IgD-negative memory B cell (primary cell): ENCODE results near the gene ABHD1. TPM values are rescaled to one million over a fixed set of nuclear protein-coding genes. Genes with fewer than 3 reads are reported as not detected.
A peak's percentile ranks its signal among the peaks of the same experiment; 100 is the strongest.
"Not testable (repeated sequence)": the region's sequence is repeated elsewhere in the genome, so short reads cannot be mapped to it uniquely, and the experiment has no call there.

Experiments
- H3K27ac Mint-ChIP-seq, 3 donors: one replicate each; pipeline ENCODE4 v1.8.0; 2020 to 2022; ENCODE audit warnings: mild to moderate bottlenecking in 3 of 3, mixed read lengths in 3 of 3, moderate library complexity in 1 of 3
- H3K27me3 Mint-ChIP-seq: one replicate; pipeline ENCODE4 v1.8.0; 2021; ENCODE audit warnings: mixed read lengths
- H3K36me3 Mint-ChIP-seq: one replicate; pipeline ENCODE4 v1.8.0; 2020; ENCODE audit warnings: mild to moderate bottlenecking, mixed read lengths
- H3K4me1 Mint-ChIP-seq, 3 donors: one replicate each; pipeline ENCODE4 v1.8.0; 2020 to 2022; ENCODE audit warnings: mixed read lengths in 3 of 3, mild to moderate bottlenecking in 1 of 3
- H3K4me3 Mint-ChIP-seq, 4 donors: one replicate each; pipeline ENCODE4 v1.8.0; 2020 to 2022; ENCODE audit warnings: mild to moderate bottlenecking in 4 of 4, mixed read lengths in 4 of 4, moderate library complexity in 3 of 4
- H3K9me3 Mint-ChIP-seq, 3 donors: one replicate each; pipeline ENCODE4 v1.8.0; 2020 to 2021; ENCODE audit warnings: mixed read lengths in 3 of 3, mild to moderate bottlenecking in 1 of 3
- polyA plus RNA-seq: library from polyadenylated mRNA; unstranded; fragments of 300-500 nt; fragmentation: Illumina TruSeq; gene quantifications from one replicate; pipeline ENCODE4 v1.2.3, GENCODE V29; 2021

Gene ABHD1
- polyA plus RNA-seq, 1 donor from 2014 or later = 0.35 TPM

DNA sequence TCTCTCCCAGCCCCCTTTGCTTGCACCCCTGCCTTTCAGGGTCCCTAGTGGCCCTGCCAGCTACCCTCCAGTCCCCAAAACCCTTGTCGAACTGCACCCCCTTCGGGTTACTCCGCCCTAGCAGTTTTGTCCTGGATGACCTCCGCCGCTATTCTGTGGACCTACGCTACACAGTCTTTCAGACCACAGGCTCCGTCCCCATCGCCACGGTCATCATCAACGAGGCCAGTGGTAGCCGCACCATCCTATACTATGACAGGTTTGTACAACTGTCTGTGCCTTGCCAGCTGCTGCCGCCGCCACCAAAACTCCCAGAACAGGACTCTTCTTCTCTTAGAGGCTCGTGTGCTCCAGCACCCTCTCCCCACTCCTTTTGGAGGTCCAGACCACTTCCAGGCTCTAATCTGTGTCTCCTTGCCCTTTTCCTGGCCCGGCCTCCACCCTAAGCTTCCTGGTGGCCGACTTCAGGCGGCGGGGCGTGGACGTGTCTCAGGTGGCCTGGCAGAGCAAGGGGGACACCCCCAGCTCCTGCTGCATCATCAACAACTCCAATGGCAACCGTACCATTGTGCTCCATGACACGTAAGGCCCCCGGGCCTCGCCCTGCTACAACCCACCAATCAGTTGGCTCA lies 29.1 kb upstream of the ABHD1 start:
- H3K9me3 Mint-ChIP-seq = no peaks in the 10 kb centered on the region
- H3K27ac Mint-ChIP-seq = no peak overlapping the region
- no peak overlapping the region for H3K4me3 Mint-ChIP-seq
- H3K27me3 Mint-ChIP-seq = no peaks in the 10 kb centered on the region
- peaks cover 0 to 12% (median 6%) of the 10 kb centered on the region in 3 donors for H3K4me1 Mint-ChIP-seq
- H3K36me3 Mint-ChIP-seq = no peaks in the 10 kb centered on the region

DNA sequence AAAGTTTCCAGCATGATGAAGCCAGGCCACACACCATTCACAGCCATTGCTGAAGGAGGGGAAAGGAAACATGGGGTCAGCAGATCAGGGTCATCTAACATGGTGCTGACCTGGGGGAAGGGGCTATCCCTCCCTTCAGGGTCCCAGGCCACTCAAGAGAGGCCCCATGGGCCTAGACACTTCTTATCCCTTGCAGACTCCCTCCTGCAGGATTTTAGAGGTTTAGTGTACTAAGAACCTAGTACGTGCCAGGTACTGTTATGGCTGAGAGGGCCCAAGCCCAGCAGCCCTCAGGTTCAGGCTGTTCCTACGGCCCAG lies 28.2 kb upstream of the ABHD1 start:
- H3K4me3 Mint-ChIP-seq = peak overlapping the region in 2 of 4 donors; percentile 85 to 90
- H3K9me3 Mint-ChIP-seq = no peaks in the 10 kb centered on the region
- peaks cover 0 to 12% (median 6%) of the 10 kb centered on the region in 3 donors for H3K4me1 Mint-ChIP-seq
- H3K36me3 Mint-ChIP-seq = no peaks in the 10 kb centered on the region
- H3K27me3 Mint-ChIP-seq = no peaks in the 10 kb centered on the region
- H3K27ac Mint-ChIP-seq = no peak overlapping the region

DNA sequence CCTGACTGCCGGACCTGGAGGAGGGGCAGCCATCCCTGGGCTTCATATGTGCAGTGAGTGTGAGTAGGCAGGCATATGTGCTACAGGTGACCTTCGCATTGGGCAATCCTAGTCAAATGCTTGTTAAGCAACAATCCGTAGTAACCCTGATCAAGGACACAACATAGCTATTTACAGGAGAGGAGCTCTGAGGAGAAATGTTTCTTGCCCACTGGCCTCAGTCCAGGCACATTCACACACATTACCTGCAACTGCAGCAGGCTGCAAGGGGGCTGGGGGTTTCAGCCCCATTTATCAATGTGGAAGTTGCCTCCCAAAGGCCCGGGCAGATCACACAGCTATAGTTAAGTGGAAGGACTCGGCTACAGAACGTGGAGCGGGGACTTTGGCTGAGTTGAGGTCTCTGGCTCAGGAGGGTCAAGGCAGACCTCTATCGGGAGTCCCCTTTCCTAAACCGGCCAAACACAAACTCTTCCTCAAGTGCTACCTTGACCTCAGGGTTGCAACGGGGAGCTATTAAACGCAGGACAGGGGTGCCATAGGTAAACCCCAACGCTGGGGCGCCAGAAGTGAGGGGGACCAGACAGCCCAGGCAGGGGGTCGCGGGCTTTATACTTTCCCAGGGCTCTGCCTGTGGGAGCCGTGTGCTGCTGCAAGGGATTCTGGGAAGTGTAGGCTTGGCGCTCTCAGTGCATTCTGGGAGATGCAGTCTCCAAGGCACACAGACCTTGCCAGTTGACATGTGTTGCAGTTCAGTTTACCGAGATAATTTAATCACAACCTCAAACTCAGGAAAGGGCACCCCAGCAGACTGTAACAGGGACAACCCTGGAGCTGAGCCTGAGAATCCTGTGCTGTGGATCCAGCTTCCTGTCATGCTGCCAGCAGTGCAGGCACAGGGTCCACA lies 27.6 kb upstream of the ABHD1 start:
- H3K9me3 Mint-ChIP-seq = no peaks in the 10 kb centered on the region
- peaks cover 0 to 12% (median 6%) of the 10 kb centered on the region in 3 donors for H3K4me1 Mint-ChIP-seq
- no peaks in the 10 kb centered on the region for H3K36me3 Mint-ChIP-seq
- H3K27me3 Mint-ChIP-seq = no peaks in the 10 kb centered on the region
- peak overlapping the region in 3 of 4 donors; percentile 75 to 92 (median 90) for H3K4me3 Mint-ChIP-seq
- peak overlapping the region in 1 of 3 donors; percentile 10 for H3K27ac Mint-ChIP-seq

DNA sequence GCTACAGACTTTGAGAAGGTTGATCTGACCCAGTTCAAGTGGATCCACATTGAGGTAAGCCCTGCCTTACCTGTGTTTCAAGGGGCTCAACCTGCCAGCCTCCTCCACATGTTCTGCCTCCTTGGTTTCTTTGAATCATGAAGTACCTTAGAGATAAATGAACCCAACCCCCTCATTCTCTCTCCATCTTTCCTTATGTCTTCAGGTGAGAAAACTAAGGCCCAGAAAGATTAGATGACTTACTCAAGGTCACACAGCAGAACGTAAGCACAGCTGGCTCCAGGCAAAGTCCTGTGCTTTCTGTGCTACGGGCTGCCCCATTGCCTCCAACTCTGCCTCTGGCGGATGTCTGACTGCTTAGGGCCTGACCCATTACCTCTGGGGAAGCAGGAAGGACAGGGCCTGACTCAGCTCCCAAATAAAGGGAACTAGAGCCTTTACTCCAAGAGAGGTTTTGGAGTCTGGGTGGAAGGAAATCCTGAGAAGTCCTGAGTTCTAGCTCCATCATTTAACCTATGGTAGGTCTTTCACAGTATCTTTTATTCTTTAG lies 26.8 kb upstream of the ABHD1 start:
- no peaks in the 10 kb centered on the region for H3K27me3 Mint-ChIP-seq
- no peaks in the 10 kb centered on the region for H3K9me3 Mint-ChIP-seq
- H3K4me1 Mint-ChIP-seq = peaks cover 0 to 12% (median 6%) of the 10 kb centered on the region in 3 donors
- H3K4me3 Mint-ChIP-seq = peak overlapping the region in 1 of 4 donors; percentile 48
- no peaks in the 10 kb centered on the region for H3K36me3 Mint-ChIP-seq
- H3K27ac Mint-ChIP-seq = peak overlapping the region in 1 of 3 donors; percentile 71

DNA sequence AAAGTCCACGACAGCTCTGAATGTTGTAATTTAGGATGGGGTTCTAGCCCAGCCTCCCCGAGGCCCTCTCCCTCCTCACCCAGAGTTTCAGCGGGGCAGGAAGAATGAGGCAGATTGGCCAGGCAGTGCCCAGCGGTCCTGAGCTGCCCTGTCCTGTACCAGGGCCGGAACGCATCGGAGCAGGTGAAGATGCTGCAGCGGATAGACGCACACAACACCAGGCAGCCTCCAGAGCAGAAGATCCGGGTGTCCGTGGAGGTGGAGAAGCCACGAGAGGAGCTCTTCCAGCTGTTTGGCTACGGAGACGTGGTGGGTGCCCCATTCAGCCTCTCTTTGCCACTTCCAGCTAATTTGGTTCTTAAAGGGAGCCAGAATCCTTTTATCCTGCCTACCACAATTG lies 26.3 kb upstream of the ABHD1 start:
- Mint-ChIP-seq H3K27me3 (no peaks in the 10 kb centered on the region), H3K36me3 (no peaks in the 10 kb centered on the region), H3K4me1 (peaks cover 0 to 12% (median 6%) of the 10 kb centered on the region in 3 donors), H3K9me3 (no peaks in the 10 kb centered on the region), H3K27ac (no peak overlapping the region), H3K4me3 (peak overlapping the region in 1 of 4 donors; percentile 65)

DNA sequence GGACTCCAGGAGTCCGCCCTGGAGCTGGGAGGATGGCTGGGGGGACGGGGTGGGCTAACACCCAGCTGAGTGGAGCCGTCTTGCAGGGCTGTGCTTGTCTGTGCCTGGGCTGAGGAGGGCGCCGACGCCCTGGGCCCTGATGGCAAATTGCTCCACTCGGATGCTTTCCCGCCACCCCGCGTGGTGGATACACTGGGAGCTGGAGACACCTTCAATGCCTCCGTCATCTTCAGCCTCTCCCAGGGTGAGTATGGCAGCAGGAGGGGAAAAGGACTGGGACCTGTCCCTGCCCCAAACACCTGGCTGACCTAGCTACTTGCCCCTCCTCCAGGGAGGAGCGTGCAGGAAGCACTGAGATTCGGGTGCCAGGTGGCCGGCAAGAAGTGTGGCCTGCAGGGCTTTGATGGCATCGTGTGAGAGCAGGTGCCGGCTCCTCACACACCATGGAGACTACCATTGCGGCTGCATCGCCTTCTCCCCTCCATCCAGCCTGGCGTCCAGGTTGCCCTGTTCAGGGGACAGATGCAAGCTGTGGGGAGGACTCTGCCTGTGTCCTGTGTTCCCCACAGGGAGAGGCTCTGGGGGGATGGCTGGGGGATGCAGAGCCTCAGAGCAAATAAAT lies 24.2 kb upstream of the ABHD1 start:
- H3K9me3 Mint-ChIP-seq = no peaks in the 10 kb centered on the region
- no peak overlapping the region for H3K4me3 Mint-ChIP-seq
- no peaks in the 10 kb centered on the region for H3K27me3 Mint-ChIP-seq
- peaks cover 0 to 12% (median 6%) of the 10 kb centered on the region in 3 donors for H3K4me1 Mint-ChIP-seq
- no peak overlapping the region for H3K27ac Mint-ChIP-seq
- H3K36me3 Mint-ChIP-seq = no peaks in the 10 kb centered on the region

DNA sequence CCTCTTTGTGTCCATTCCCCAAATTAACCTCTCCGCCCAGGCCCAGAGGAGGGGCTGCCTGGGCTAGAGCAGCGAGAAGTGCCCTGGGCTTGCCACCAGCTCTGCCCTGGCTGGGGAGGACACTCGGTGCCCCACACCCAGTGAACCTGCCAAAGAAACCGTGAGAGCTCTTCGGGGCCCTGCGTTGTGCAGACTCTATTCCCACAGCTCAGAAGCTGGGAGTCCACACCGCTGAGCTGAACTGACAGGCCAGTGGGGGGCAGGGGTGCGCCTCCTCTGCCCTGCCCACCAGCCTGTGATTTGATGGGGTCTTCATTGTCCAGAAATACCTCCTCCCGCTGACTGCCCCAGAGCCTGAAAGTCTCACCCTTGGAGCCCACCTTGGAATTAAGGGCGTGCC lies 23.6 kb upstream of the ABHD1 start:
- Mint-ChIP-seq H3K4me1 (peaks cover 0 to 12% (median 6%) of the 10 kb centered on the region in 3 donors), H3K9me3 (no peaks in the 10 kb centered on the region), H3K36me3 (no peaks in the 10 kb centered on the region), H3K4me3 (no peak overlapping the region), H3K27me3 (no peaks in the 10 kb centered on the region), H3K27ac (no peak overlapping the region)

DNA sequence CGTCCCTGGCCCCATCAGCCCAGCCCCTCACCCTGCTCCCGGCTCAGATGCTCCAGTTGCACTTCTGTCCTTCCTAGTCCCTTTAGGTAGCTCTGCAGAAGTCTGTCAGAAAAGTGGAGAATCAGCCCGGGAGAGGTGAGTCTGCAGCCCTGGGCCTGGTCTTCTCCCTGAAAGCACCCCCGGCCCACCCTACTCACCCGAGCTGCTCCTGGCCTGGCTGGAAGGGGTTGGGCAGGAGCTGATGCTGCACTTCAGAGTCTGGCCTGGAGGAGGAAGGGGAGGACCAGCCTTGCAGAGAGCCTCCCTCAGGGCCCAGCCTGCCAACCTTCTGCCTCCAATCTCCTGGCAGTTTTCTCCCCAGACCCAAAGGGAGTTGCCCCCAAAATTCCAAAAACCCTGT lies 21.3 kb upstream of the ABHD1 start:
- Mint-ChIP-seq H3K27ac (no peak overlapping the region), H3K9me3 (no peaks in the 10 kb centered on the region), H3K36me3 (no peaks in the 10 kb centered on the region), H3K27me3 (peaks cover 1% of the 10 kb centered on the region), H3K4me3 (no peak overlapping the region), H3K4me1 (peaks cover 0 to 1% (median 0%) of the 10 kb centered on the region in 3 donors)

DNA sequence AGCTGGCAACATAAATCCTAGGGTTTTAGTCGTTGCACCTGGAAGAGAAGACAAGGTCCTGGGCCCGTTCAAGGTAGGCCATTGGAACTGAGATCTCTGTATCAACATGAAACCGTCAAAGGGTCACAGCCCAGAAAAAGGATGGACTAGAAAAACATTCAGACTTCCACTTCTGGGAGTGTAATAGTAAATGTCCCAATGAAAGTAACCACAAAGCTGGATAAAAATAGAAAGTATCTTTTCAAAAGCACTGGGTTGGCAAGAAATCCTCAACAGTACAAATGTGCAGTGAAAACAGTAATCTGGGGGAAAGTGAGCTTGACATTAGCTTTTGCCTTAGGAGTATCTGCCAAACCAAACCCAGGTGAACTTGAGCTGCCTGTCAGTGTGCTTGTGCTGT lies 17.6 kb upstream of the ABHD1 start:
- Mint-ChIP-seq H3K27ac (no peak overlapping the region), H3K27me3 (peaks cover 1% of the 10 kb centered on the region), H3K9me3 (no peaks in the 10 kb centered on the region), H3K4me3 (no peak overlapping the region), H3K4me1 (no peaks in the 10 kb centered on the region), H3K36me3 (no peaks in the 10 kb centered on the region)

DNA sequence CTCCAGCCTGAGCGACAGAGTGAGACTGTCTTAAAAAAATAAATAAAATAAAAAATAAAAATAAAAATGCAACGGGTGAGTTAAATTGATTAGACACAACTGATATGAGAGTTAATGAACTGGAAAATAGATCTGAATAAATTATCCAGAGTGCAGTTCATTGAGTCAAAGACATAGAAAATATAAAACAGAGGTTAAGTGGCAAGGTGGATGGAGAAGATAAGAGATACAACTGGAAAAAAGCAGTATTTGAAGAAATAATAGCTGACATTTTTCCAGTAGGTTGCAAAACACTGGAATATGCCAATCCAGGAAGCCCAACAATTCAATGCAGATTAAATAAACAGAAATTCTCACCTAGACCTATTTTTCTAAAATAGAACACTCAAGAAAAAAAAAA lies 15.4 kb upstream of the ABHD1 start:
- no peak overlapping the region for H3K27ac Mint-ChIP-seq
- H3K4me3 Mint-ChIP-seq = no peak overlapping the region
- H3K36me3 Mint-ChIP-seq = no peaks in the 10 kb centered on the region
- no peaks in the 10 kb centered on the region for H3K9me3 Mint-ChIP-seq
- peaks cover 1% of the 10 kb centered on the region for H3K27me3 Mint-ChIP-seq
- H3K4me1 Mint-ChIP-seq = no peaks in the 10 kb centered on the region

DNA sequence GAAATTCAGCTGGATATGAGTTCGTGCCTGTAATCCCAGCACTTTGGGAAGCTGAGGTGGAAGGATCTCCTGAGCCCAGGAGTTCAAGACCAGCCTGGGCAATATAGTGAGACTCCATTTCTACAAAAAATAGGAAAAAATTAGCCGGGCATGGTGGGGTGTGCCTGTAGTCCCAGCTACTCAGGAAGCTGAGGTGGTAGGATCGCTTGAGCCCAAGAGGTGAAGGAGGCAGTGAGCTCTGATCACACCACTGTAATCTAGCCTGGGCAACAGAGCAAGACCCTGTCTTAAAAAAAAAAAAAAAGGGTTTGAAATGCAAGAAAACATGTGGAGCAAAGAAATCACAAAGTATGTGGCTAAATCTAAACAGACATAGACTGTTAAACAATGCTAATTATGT lies 14.5 kb upstream of the ABHD1 start:
- no peaks in the 10 kb centered on the region for H3K36me3 Mint-ChIP-seq
- H3K27me3 Mint-ChIP-seq = peaks cover 1% of the 10 kb centered on the region
- H3K4me1 Mint-ChIP-seq = no peaks in the 10 kb centered on the region
- no peak overlapping the region for H3K4me3 Mint-ChIP-seq
- H3K27ac Mint-ChIP-seq = no peak overlapping the region
- H3K9me3 Mint-ChIP-seq = no peaks in the 10 kb centered on the region

DNA sequence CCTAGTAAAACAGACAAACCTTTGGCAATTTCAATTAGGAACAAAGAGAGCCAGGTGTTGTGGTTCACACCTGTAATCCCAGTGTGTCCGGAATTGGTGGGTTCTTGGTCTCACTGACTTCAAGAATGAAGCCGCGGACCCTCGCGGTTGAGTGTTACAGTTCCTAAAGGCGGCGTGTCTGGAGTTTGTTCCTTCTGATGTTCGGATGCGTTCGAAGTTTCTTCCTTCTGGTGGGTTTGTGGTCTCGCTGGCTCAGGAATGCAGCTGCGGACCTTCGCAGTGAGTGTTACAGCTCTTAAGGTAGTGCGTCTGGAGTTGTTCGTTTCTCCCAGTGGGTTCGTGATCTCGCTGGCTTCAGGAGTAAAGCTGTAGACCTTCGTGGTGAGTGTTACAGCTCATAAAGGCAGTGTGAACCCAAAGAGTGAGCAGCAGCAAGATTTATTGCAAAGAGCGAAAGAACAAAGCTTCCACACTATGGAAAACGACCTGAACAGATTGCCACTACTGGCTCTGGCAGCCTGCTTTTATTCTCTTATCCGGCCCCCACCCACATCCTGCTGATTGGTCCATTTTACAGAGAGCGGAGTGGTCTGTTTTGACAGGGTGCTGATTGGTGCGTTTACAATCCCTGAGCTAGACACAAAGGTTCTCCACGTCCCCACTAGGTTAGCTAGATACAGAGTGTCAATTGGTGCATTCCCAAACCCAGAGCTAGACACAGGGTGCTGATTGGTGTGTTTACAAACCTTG lies 12.8 kb upstream of the ABHD1 start:
- not testable (repeated sequence) for H3K4me1 Mint-ChIP-seq, H3K27me3 Mint-ChIP-seq, H3K9me3 Mint-ChIP-seq, H3K4me3 Mint-ChIP-seq, H3K27ac Mint-ChIP-seq, H3K36me3 Mint-ChIP-seq

DNA sequence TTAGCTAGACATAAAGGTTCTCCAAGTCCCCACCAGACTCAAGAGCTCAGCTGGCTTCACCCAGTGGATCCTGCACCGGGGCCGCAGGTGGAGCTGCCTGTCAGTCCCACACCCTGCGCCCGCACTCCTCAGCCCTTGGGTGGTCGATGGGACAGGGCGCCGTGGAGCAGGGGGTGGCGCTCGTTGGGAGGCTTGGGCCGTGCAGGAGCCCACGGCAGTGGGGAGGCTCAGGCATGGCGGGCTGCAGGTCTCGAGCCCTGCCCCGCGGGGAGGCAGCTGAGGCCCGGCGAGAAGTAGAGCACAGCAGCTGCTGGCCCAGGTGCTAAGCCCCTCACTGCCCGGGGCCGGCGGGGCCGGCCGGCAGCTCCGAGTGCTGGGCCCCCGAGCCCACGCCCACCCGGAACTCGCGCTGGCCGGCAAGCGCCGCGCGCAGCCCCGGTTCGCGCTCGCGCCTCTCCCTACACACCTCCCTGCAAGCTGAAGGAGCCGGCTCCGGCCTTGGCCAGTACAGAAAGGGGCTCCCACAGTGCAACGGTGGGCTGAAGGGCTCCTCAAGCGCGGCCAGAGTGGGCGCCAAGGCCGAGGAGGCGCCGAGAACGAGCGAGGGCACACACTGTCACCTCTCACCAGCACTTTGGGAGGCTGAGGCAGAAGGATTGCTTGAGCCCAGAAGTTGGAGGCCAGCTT lies 12.1 kb upstream of the ABHD1 start:
- not testable (repeated sequence) for H3K27me3 Mint-ChIP-seq, H3K36me3 Mint-ChIP-seq, H3K27ac Mint-ChIP-seq, H3K4me3 Mint-ChIP-seq, H3K4me1 Mint-ChIP-seq, H3K9me3 Mint-ChIP-seq

DNA sequence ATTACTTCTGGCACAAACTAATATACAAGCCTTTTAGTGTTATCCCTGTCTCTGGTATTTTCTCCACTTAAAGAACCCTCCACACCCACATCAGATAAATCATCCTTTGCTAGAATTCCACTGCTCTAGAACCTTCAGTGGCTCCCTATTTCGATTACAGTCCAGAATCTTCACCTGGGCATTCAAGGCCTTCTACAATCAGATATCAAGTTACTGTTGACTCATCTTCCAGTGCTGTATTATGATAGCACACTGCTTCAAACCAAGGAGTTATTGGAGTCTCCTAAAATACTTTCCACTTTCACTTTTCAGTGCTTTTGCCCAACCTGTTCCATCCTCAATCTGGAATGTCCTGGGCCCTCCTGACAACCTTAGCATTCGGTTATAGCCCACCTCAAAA lies 8.1 kb upstream of the ABHD1 start:
- no peaks in the 10 kb centered on the region for H3K36me3 Mint-ChIP-seq
- no peak overlapping the region for H3K4me3 Mint-ChIP-seq
- peaks cover 20% of the 10 kb centered on the region for H3K27me3 Mint-ChIP-seq
- H3K4me1 Mint-ChIP-seq = peaks cover 0 to 7% (median 5%) of the 10 kb centered on the region in 3 donors
- no peaks in the 10 kb centered on the region for H3K9me3 Mint-ChIP-seq
- no peak overlapping the region for H3K27ac Mint-ChIP-seq
